ENCODE data around the gene ARHGAP45. TPM values are rescaled to one million over a fixed set of nuclear protein-coding genes. Genes with fewer than 3 reads are reported as not detected.

Gene ARHGAP45
- total and polyA plus RNA-seq, 2 donors from 2014 or later = 11.8 to 50.0 TPM

DNA sequence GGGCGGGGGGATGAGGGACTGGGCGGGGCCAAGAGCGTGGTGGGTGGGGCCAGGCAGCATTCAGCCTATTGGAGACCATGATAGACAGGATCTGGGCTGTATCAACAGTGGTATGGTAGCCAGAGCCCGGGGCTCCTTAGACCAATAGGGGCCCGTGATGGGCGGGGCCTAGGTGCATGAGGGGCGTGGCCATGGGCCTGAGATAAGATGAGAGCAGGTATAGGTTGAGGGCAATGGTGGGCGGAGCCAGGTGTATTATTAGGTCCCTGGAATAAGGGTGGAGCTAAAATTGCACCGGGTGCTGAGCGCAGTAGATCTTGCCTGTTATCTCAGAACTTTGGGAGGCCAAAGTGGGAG, 21.7 kb upstream of the ARHGAP45 start:
- DNase-seq (peak in 1 of 5 donors; percentile 76), FAIRE-seq (no peak)
- Histone ChIP-seq H3K27ac (ENCODE audit: low read depth in 2 of 2, low read length in 2 of 2) (no peak overlapping the region), H3K9me3 (ENCODE audit: control insufficient read depth in 2 of 3, insufficient read depth in 1 of 3, low read length in 3 of 3) (no peaks in the 10 kb centered on the region), H3K36me3 (ENCODE audit: control insufficient read depth in 2 of 3, insufficient read depth in 3 of 3, low read length in 3 of 3) (no peaks in the 10 kb centered on the region), H3K4me3 (ENCODE audit: low read length in 3 of 3) (no peak overlapping the region), H3K9ac (ENCODE audit: low read length in 3 of 3) (no peak overlapping the region), H3K4me1 (ENCODE audit: control insufficient read depth in 2 of 3, insufficient read depth in 2 of 3, low read depth in 1 of 3, low read length in 3 of 3) (peaks cover 0 to 13% (median 7%) of the 10 kb centered on the region in 3 donors), H3K27me3 (ENCODE audit: control insufficient read depth, insufficient read depth, low read length) (no peaks in the 10 kb centered on the region)
- intact Hi-C loops (cut with DNase I) = no loop called here
- no peak for TF ChIP-seq CTCF (IDR thresholded peaks at IDR 0.05; ENCODE audit: borderline replicate concordance, extremely low read depth, insufficient read depth)

GRCh38 chr19:1046117-1046626, 20.8 kb upstream of the ARHGAP45 start:
- no peak overlapping the region for H3K9ac ChIP-seq (ENCODE audit: low read length in 3 of 3)
- H3K27ac ChIP-seq (ENCODE audit: low read depth in 2 of 2, low read length in 2 of 2) = no peak overlapping the region
- intact Hi-C loops (cut with DNase I) = no loop called here
- peak in 3 of 5 donors; percentile 48 to 77 (median 74) for DNase-seq
- H3K4me3 ChIP-seq (ENCODE audit: low read length in 3 of 3) = no peak overlapping the region
- no peaks in the 10 kb centered on the region for H3K9me3 ChIP-seq (ENCODE audit: control insufficient read depth in 2 of 3, insufficient read depth in 1 of 3, low read length in 3 of 3)
- FAIRE-seq = no peak
- H3K4me1 ChIP-seq (ENCODE audit: control insufficient read depth in 2 of 3, insufficient read depth in 2 of 3, low read depth in 1 of 3, low read length in 3 of 3) = peaks cover 0 to 3% (median 0%) of the 10 kb centered on the region in 3 donors
- no peaks in the 10 kb centered on the region for H3K36me3 ChIP-seq (ENCODE audit: control insufficient read depth in 2 of 3, insufficient read depth in 3 of 3, low read length in 3 of 3)
- no peaks in the 10 kb centered on the region for H3K27me3 ChIP-seq (ENCODE audit: control insufficient read depth, insufficient read depth, low read length)
- no peak for TF ChIP-seq CTCF (IDR thresholded peaks at IDR 0.05; ENCODE audit: borderline replicate concordance, extremely low read depth, insufficient read depth)

- no peak overlapping the region for H3K4me3 ChIP-seq (ENCODE audit: low read length in 3 of 3)
- no peak for TF ChIP-seq CTCF (IDR thresholded peaks at IDR 0.05; ENCODE audit: borderline replicate concordance, extremely low read depth, insufficient read depth)
- H3K9ac ChIP-seq (ENCODE audit: low read length in 3 of 3) = no peak overlapping the region
- H3K36me3 ChIP-seq (ENCODE audit: control insufficient read depth in 2 of 3, insufficient read depth in 3 of 3, low read length in 3 of 3) = no peaks in the 10 kb centered on the region
- H3K9me3 ChIP-seq (ENCODE audit: control insufficient read depth in 2 of 3, insufficient read depth in 1 of 3, low read length in 3 of 3) = no peaks in the 10 kb centered on the region
- no peaks in the 10 kb centered on the region for H3K27me3 ChIP-seq (ENCODE audit: control insufficient read depth, insufficient read depth, low read length)
- FAIRE-seq = no peak
- intact Hi-C loops (cut with DNase I) = no loop called here
- no peak overlapping the region for H3K27ac ChIP-seq (ENCODE audit: low read depth in 2 of 2, low read length in 2 of 2)
- H3K4me1 ChIP-seq (ENCODE audit: control insufficient read depth in 2 of 3, insufficient read depth in 2 of 3, low read depth in 1 of 3, low read length in 3 of 3) = no peaks in the 10 kb centered on the region
- peak in 1 of 5 donors; percentile 64 for DNase-seq
Measured at GRCh38 chr19:1046836-1047695, 19.9 kb upstream of the ARHGAP45 start.

All from kidney (tissue), 14 donors.